ENCODE measurements around the gene PLLP.

GRCh38 chr16:57213462-57213861 is 71.0 kb downstream of the PLLP start:
- no peak for TF ChIP-seq TAF1 (IDR thresholded peaks at IDR 0.05; ENCODE audit: low read depth)
- no peak for TF ChIP-seq EP300 (IDR thresholded peaks at IDR 0.05; ENCODE audit: borderline replicate concordance)
- no peak for TF ChIP-seq CEBPB (IDR thresholded peaks at IDR 0.05)
- TF ChIP-seq CREB1 (IDR thresholded peaks at IDR 0.05; ENCODE audit: low read depth): no peak
- TF ChIP-seq YY1 (IDR thresholded peaks at IDR 0.05; ENCODE audit: low read depth): no peak
- TF ChIP-seq RAD21 (IDR thresholded peaks at IDR 0.05; ENCODE audit: low read depth): no peak
- no peak for TF ChIP-seq EGR1 (IDR thresholded peaks at IDR 0.05)
- TF ChIP-seq, protein P1, sequence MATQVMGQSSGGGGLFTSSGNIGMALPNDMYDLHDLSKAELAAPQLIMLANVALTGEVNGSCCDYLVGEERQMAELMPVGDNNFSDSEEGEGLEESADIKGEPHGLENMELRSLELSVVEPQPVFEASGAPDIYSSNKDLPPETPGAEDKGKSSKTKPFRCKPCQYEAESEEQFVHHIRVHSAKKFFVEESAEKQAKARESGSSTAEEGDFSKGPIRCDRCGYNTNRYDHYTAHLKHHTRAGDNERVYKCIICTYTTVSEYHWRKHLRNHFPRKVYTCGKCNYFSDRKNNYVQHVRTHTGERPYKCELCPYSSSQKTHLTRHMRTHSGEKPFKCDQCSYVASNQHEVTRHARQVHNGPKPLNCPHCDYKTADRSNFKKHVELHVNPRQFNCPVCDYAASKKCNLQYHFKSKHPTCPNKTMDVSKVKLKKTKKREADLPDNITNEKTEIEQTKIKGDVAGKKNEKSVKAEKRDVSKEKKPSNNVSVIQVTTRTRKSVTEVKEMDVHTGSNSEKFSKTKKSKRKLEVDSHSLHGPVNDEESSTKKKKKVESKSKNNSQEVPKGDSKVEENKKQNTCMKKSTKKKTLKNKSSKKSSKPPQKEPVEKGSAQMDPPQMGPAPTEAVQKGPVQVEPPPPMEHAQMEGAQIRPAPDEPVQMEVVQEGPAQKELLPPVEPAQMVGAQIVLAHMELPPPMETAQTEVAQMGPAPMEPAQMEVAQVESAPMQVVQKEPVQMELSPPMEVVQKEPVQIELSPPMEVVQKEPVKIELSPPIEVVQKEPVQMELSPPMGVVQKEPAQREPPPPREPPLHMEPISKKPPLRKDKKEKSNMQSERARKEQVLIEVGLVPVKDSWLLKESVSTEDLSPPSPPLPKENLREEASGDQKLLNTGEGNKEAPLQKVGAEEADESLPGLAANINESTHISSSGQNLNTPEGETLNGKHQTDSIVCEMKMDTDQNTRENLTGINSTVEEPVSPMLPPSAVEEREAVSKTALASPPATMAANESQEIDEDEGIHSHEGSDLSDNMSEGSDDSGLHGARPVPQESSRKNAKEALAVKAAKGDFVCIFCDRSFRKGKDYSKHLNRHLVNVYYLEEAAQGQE (IDR thresholded peaks at IDR 0.05; ENCODE audit: low read depth): no peak
- no peak for TF ChIP-seq FOXM1 (IDR thresholded peaks at IDR 0.05; ENCODE audit: borderline replicate concordance, low read depth)
- TF ChIP-seq MAX (IDR thresholded peaks at IDR 0.05): no peak
- TF ChIP-seq ZBTB7A (IDR thresholded peaks at IDR 0.05; ENCODE audit: low read depth): no peak
- no peak for TF ChIP-seq NFIC (IDR thresholded peaks at IDR 0.05)

Data from Ishikawa (cell line).